ENCODE results near the gene MBNL1.

DNA sequence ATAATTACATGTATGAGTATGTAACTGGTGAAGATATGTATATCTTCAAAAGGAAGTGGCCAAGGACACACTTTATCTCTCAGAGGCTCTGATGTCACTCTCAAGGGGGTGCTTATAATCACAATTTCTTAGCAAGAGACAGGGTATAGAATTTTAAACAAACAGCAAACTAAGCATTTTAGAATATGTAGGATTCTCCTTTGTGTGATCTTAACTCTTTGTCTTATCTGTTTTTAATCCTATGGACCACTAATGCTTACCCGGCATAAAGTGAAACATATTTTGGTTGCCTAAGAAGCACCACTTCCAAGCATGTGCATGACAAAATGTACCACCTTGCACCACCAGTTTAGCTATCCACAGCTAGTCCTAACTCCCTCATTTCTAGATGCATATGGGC lies 8.2 kb upstream of the MBNL1 start:
- TF ChIP-seq, protein P1, sequence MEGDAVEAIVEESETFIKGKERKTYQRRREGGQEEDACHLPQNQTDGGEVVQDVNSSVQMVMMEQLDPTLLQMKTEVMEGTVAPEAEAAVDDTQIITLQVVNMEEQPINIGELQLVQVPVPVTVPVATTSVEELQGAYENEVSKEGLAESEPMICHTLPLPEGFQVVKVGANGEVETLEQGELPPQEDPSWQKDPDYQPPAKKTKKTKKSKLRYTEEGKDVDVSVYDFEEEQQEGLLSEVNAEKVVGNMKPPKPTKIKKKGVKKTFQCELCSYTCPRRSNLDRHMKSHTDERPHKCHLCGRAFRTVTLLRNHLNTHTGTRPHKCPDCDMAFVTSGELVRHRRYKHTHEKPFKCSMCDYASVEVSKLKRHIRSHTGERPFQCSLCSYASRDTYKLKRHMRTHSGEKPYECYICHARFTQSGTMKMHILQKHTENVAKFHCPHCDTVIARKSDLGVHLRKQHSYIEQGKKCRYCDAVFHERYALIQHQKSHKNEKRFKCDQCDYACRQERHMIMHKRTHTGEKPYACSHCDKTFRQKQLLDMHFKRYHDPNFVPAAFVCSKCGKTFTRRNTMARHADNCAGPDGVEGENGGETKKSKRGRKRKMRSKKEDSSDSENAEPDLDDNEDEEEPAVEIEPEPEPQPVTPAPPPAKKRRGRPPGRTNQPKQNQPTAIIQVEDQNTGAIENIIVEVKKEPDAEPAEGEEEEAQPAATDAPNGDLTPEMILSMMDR (conservative IDR thresholded peaks at IDR 0.05 in 1 of 2, IDR thresholded peaks at IDR 0.05 in 1 of 2; ENCODE audit: extremely low read depth in 1 of 2, insufficient read depth in 1 of 2, low read depth in 1 of 2, low read length in 2 of 2), result no peak
- TF ChIP-seq EZH2 (IDR thresholded peaks at IDR 0.05; ENCODE audit: borderline replicate concordance, low read length), result no peak

Measured in mammary epithelial cell (primary cell).